DND-41 (cell line): ENCODE measurements around the gene ITGB1BP1.

Experiments used
- EZH2 ChIP-seq: IDR thresholded peaks from 3 replicates; pipeline ENCODE4 v1.6.1; 2012; ENCODE audit warnings: borderline replicate concordance, low read depth, mild to moderate bottlenecking, moderate library complexity, low read length, inconsistent platforms; ENCODE audit not compliant: severe bottlenecking
- TF ChIP-seq, protein P1 (sequence below): IDR thresholded peaks from 2 replicates; pipeline ENCODE4 v1.5.1; 2012; ENCODE audit warnings: borderline replicate concordance, low read length, moderate library complexity, mild to moderate bottlenecking; ENCODE audit not compliant: poor library complexity, severe bottlenecking; ENCODE audit errors: extremely low read depth

- TF ChIP-seq, protein P1, sequence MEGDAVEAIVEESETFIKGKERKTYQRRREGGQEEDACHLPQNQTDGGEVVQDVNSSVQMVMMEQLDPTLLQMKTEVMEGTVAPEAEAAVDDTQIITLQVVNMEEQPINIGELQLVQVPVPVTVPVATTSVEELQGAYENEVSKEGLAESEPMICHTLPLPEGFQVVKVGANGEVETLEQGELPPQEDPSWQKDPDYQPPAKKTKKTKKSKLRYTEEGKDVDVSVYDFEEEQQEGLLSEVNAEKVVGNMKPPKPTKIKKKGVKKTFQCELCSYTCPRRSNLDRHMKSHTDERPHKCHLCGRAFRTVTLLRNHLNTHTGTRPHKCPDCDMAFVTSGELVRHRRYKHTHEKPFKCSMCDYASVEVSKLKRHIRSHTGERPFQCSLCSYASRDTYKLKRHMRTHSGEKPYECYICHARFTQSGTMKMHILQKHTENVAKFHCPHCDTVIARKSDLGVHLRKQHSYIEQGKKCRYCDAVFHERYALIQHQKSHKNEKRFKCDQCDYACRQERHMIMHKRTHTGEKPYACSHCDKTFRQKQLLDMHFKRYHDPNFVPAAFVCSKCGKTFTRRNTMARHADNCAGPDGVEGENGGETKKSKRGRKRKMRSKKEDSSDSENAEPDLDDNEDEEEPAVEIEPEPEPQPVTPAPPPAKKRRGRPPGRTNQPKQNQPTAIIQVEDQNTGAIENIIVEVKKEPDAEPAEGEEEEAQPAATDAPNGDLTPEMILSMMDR: no peak
- no peak for TF ChIP-seq EZH2
Measured at GRCh38 chr2:9401646-9402371, 21.5 kb downstream of the ITGB1BP1 start.
